GM18861 (cell line): ENCODE data around the gene PPARD.

Experiments
- ATAC-seq: cut with Tn5 transposase; IDR thresholded peaks from one replicate; pipeline ENCODE4 v1.9.1; 2021; ENCODE audit not compliant: unreplicated experiment

Gene PPARD

DNA sequence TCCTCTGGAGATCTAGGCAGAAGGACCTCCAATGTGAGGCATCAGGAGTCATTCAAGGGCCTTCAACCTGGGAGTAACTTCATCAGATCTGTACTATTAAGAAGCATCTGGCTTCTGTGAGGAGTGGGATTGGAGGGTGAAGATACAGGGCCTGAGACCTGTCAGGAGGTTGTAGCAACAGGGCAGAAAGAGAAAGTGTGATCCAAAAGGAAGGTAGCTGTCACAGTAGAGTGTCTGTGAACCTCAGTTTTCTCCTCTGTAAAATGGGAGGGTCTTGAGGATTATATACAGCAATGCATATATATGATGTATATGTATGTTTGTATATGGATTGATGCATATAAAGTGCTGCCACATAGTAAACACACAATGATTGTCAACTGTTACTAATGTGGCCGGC is 123.3 kb downstream of the PPARD start:
- no peak for ATAC-seq

- ATAC-seq: peak; percentile 71
These were observed 126.0 kb downstream of the PPARD start, which contains the start of gene RPL10A for GRCh38 chr6:35468181-35468979. TSS of gene RPL10A (plus strand) at chr6:35468401. CDS start at chr6:35468435, 34 bp downstream.

DNA sequence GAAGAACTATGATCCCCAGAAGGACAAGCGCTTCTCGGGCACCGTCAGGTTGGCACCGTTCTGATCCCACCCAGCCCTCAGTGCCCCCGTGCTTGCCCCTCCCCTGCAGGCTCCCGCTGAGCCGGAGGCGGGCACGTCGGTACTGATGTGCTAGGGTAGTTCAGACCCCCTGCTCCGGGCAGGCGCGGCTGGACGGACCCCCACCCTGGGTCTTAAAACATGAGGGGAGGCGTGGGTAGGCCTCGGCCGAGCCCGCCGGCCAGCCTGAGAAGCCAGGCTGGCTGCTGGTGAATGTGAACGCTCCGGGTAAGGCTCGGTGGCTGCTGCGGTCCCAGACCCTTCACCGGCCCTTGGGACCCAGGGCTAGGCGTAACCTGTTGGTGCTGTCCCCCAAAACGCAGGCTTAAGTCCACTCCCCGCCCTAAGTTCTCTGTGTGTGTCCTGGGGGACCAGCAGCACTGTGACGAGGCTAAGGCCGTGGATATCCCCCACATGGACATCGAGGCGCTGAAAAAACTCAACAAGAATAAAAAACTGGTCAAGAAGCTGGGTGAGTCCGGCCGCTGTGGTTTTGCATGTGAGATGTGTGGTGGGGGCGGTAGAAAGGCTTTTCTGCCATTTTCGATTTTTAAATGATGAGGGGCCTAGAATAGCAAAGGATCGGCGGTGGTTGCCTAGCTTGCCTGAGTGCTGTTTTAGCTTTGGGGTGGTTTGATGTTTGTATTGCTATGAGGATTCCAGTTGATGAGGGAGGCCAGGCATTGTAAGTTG is 126.8 kb downstream of the PPARD start:
- ATAC-seq: no peak

GRCh38 chr6:35469751-35470662 is 127.6 kb downstream of the PPARD start:
- no peak for ATAC-seq

DNA sequence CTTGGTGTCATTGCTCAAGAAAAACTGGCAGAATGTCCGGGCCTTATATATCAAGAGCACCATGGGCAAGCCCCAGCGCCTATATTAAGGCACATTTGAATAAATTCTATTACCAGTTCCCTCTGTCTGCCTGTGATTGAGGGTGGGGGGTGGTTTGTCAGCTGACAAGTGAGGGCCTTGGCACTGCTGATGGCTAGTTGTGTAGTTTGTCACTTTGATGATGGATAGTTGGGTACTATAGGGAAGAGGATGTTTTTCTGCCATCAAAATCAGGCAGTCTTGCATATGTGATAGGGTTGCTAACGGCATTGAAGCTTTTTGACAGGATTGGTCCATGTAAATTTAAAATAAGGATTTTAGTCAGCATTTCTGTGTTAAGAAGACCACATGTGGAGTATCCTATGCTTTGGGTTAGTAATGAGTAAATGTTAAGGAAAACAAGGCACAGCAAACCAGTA is 128.3 kb downstream of the PPARD start:
- no peak for ATAC-seq

GRCh38 chr6:35471836-35472345 is 129.5 kb downstream of the PPARD start:
- no peak for ATAC-seq

GRCh38 chr6:35473075-35473849 is 130.9 kb downstream of the PPARD start:
- ATAC-seq: no peak

DNA sequence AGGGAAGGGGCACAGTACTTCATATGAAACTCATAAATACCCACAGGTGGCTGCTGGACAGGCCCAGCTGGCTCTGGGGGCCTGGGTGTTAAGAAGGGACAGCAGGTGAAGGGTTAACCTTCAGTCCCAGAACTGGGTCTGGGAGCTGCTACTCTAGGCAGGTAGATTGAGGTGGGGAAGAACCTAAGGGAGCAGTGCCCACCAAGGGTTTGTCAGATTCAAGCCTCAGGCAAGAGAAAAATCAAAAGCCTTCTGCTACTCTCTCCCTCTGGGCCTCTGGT is 131.4 kb downstream of the PPARD start:
- no peak for ATAC-seq

DNA sequence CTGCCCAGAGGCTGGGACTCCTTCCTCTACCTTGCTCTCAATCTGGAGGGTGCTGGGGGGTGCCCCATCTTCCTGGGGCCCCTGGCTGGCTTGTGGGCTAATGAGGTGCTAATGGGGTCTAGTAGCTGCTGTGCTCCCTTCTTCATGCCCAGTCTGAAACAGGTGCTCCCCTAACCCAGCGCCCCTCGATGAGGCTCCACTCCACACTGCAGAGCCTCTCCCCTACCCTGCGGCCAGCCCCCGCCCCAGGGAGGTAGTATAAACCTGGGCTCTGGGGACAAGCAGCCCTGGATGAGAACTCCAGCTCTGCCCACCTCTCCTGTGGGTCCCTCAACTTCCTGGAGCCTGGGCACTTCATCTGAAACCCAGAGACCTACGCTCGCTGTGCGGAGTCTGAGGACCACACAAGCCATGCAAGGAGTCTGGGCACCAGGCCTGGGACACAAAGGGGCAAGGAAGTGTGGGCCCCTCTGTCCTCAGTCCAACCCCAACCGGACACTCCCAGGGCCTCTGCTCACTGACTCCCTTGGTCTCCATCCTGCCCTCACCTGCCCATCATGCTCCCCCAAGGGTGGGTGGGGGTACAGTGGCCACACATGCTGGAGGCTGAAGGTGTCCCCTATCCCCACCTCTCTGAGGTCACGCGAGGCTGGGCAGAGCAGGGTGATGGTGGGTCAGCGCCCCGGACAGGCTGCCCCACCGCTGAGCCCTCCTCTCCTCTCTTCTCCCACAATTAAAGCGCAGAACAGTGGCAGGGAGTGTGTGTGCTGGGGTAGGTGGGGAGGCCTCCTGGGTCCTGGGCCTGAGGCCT is 132.0 kb downstream of the PPARD start:
- no peak for ATAC-seq

- ATAC-seq: no peak
These were observed 132.7 kb downstream of the PPARD start for GRCh38 chr6:35474942-35475570.

DNA sequence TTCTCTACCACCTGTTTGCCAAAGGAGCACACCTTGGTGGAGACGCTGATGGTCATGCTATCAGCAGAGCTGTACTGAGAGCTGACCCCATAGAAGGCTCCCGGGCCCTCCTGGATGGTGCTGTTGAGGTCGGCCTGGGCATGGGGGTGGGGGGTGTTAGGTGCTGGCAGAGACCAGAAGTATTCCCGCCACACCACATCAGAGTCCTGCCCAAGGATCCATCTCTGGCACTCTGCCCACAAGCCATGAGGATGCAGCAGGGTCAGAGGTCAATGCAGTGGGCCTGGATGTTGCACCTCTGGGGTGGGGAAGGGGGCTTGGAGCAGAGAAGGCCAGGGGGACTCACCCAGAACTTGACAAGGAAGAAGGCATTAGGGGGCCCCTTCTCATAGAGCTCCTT is 133.2 kb downstream of the PPARD start:
- ATAC-seq: no peak

GRCh38 chr6:35476004-35476403 is 133.6 kb downstream of the PPARD start:
- no peak for ATAC-seq

- no peak for ATAC-seq
These were observed 134.7 kb downstream of the PPARD start for GRCh38 chr6:35477028-35477427.
